ENCODE measurements around the gene TGFBR3. TPM values are rescaled to one million over a fixed set of nuclear protein-coding genes. Genes with fewer than 3 reads are reported as not detected.

Gene TGFBR3
- total RNA-seq, 1 donor from 2014 or later, result 0.60 TPM

DNA sequence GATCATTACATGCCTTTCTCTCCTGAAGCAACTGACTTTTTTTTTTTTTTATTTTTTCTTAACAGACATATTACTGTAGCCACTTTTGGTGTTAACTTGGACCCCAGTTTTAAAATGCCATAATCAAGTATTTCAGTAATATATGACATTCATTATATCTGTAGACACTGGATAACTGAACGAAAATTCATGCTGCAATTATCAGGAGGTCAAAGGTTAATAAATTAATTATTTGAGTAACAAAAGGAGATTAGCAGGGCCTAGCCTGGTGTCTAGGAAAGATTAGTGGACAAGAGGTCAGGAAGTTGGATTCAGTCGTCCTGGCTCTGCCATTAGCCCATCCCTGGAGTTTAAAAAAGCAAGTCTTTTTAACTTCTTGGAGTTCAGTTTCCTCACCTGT lies 168.1 kb downstream of the TGFBR3 start:
- Mint-ChIP-seq H3K4me1 (peaks cover 8% of the 10 kb centered on the region), H3K27me3 (peaks cover 2% of the 10 kb centered on the region), H3K36me3 (ENCODE audit: low read depth) (no peaks in the 10 kb centered on the region), H3K27ac (no peak overlapping the region), H3K4me3 (no peak overlapping the region), H3K9me3 (no peaks in the 10 kb centered on the region)
- TF ChIP-seq, protein P1, sequence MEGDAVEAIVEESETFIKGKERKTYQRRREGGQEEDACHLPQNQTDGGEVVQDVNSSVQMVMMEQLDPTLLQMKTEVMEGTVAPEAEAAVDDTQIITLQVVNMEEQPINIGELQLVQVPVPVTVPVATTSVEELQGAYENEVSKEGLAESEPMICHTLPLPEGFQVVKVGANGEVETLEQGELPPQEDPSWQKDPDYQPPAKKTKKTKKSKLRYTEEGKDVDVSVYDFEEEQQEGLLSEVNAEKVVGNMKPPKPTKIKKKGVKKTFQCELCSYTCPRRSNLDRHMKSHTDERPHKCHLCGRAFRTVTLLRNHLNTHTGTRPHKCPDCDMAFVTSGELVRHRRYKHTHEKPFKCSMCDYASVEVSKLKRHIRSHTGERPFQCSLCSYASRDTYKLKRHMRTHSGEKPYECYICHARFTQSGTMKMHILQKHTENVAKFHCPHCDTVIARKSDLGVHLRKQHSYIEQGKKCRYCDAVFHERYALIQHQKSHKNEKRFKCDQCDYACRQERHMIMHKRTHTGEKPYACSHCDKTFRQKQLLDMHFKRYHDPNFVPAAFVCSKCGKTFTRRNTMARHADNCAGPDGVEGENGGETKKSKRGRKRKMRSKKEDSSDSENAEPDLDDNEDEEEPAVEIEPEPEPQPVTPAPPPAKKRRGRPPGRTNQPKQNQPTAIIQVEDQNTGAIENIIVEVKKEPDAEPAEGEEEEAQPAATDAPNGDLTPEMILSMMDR (IDR thresholded peaks at IDR 0.05), result no peak
- ChIA-PET CTCF (no interaction called here), POLR2A (no interaction called here)
- ATAC-seq (ENCODE audit: low read depth), result no peak
- no peak for DNase-seq
- intact Hi-C loops (cut with micrococcal nuclease), result no loop called here

DNA sequence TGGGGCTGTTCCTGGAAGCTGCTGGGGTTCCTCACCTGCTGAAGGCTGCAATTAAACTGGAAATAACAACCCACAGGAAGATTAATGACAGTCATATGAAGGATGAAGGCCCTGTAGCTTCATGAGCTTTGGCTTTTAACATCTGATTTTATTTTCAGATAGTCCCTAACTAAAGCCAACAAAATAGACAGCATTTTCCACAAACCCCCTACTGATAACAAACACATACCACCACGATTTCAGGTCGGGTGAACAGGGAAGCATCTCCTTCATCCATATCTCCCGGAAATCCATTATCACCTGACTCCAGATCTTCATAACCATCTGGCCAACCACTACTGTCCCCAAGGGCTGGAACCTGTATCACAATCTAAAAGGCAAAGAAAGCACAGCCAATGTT lies 169.6 kb downstream of the TGFBR3 start:
- DNase-seq, result no peak
- TF ChIP-seq, protein P1 (IDR thresholded peaks at IDR 0.05), result no peak
- no peak overlapping the region for H3K27ac Mint-ChIP-seq
- ChIA-PET POLR2A (no interaction called here), CTCF (no interaction called here)
- H3K36me3 Mint-ChIP-seq (ENCODE audit: low read depth), result no peaks in the 10 kb centered on the region
- H3K27me3 Mint-ChIP-seq, result peaks cover 2% of the 10 kb centered on the region
- H3K4me1 Mint-ChIP-seq, result peaks cover 13% of the 10 kb centered on the region
- intact Hi-C loops (cut with micrococcal nuclease), result no loop called here
- no peak overlapping the region for H3K4me3 Mint-ChIP-seq
- no peak for ATAC-seq (ENCODE audit: low read depth)
- no peaks in the 10 kb centered on the region for H3K9me3 Mint-ChIP-seq

DNA sequence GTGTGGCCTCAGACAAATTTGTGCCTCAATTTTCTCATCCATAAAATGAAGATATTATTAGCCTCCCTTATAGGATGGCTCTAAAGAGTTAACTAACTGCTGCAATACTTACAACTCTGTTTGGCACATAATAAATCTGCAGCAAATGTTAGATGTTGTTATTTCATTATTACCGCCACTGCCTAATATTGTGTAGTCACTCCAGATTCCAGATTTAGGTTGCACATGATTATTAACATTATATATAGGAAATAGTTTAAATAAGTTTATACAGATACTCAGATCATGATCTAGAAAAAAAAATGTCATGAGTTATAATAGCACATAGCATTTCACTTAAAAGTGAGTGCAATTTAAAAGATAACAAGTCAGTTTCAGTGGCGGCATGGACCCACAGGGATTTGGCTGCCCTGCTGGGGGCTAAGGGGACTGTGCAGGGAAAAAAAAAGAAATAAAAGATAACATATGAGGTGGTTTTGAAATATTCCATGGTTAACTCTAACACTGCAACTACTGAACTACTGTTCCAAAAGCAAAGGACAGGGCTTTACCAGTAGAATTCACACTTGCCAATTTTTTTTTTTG lies 170.4 kb downstream of the TGFBR3 start:
- CTCF ChIA-PET, result no interaction called here
- Mint-ChIP-seq H3K27me3 (peaks cover 2% of the 10 kb centered on the region), H3K27ac (no peak overlapping the region), H3K4me1 (peaks cover 13% of the 10 kb centered on the region), H3K9me3 (no peaks in the 10 kb centered on the region), H3K36me3 (ENCODE audit: low read depth) (no peaks in the 10 kb centered on the region), H3K4me3 (no peak overlapping the region)
- DNase-seq (no peak), ATAC-seq (ENCODE audit: low read depth) (no peak)
- POLR2A ChIA-PET, result no interaction called here
- intact Hi-C loops (cut with micrococcal nuclease), result no loop called here
- TF ChIP-seq, protein P1 (IDR thresholded peaks at IDR 0.05), result no peak

DNA sequence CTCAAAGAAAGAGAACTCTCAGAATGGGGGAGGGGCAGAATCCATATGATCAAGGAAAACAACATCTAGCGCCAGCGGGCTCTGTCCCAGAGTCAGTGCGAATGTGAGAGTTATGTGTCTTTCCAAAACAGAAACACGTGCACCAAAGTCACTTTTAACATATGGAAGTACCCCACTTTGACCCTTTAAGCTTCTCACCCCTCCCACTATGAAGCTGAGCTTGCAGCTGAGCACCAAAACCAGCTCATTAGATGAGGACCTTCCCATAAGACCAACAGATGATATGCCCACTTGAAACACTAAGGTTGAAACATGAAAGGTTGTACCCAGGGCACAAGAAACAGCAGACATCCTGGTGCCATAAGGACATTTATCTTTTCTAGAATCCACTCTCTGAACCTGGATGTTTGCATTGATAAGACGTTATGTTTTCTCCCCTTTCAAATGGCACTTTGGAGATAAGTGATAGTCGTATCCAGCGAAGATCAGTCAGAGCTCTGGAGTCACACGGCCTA lies 171.0 kb downstream of the TGFBR3 start:
- TF ChIP-seq, protein P1 (IDR thresholded peaks at IDR 0.05), result no peak
- no peak for DNase-seq
- ChIA-PET CTCF (no interaction called here), POLR2A (no interaction called here)
- Mint-ChIP-seq H3K9me3 (no peaks in the 10 kb centered on the region), H3K27ac (no peak overlapping the region), H3K4me1 (peaks cover 13% of the 10 kb centered on the region), H3K36me3 (ENCODE audit: low read depth) (no peaks in the 10 kb centered on the region), H3K4me3 (no peak overlapping the region), H3K27me3 (peaks cover 2% of the 10 kb centered on the region)
- ATAC-seq (ENCODE audit: low read depth), result no peak
- intact Hi-C loops (cut with micrococcal nuclease), result no loop called here

DNA sequence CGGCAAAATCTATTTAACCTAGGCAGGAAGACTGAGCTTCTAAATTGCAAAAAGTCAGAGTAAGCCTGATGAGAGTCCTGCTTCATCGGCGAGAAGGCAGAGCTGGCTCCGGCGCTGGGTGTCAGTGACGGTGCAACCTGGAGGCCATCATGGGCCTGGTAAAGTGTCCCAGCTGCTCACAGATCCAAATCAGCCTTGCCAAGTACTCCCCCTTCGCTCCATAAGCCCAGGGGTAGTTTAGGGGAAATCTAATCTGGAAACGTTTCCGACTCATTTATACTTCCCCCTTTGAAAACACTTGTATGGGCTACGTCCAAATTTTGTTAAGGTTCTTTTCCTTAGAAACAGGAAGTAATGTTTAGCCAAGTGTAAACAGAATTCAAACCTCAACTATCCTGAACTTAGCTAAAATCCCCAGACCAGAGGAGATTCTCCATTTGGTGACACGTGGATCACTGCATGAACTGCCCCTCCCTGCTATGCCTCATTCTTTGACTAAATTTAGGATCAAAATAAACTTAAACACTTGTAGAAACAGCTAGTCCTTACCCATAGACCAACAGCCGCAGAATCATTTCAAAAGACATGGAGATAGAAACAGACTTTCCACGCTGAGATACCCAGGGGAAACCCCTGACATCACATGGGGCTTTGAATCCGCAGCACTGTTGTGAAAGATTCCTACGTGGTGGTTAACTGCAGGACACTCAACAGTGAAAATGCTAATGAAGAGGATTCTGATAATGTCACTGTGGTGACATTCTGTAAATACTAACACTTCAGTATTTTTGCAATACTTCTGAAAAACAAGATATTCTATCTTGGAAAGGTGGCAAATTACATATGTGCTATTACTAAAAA lies 172.7 kb downstream of the TGFBR3 start:
- peak overlapping the region; percentile 47 for H3K27ac Mint-ChIP-seq

More for the DNA sequence above, 172.7 kb downstream of the TGFBR3 start:
- Mint-ChIP-seq H3K4me1 (peaks cover 13% of the 10 kb centered on the region), H3K27me3 (peaks cover 2% of the 10 kb centered on the region), H3K9me3 (no peaks in the 10 kb centered on the region), H3K4me3 (peak overlapping the region; percentile 52), H3K36me3 (ENCODE audit: low read depth) (no peaks in the 10 kb centered on the region)
- ChIA-PET POLR2A (no interaction called here), CTCF (no interaction called here)
- DNase-seq (no peak), ATAC-seq (ENCODE audit: low read depth) (peak; percentile 21)
- intact Hi-C loops (cut with micrococcal nuclease), result no loop called here
- TF ChIP-seq, protein P1 (IDR thresholded peaks at IDR 0.05), result no peak

All from activated B cell treated with CpG ODN at 0.5 μM for 24 hours (primary cell).